ENCODE data around the gene TSSK2. TPM values are rescaled to one million over a fixed set of nuclear protein-coding genes. Genes with fewer than 3 reads are reported as not detected.

TSSK2 gene
- total and polyA plus RNA-seq, 2 donors (not counting 3 experiments of a cell fraction or from before 2014, with no cell fraction given), result not detected

DNA sequence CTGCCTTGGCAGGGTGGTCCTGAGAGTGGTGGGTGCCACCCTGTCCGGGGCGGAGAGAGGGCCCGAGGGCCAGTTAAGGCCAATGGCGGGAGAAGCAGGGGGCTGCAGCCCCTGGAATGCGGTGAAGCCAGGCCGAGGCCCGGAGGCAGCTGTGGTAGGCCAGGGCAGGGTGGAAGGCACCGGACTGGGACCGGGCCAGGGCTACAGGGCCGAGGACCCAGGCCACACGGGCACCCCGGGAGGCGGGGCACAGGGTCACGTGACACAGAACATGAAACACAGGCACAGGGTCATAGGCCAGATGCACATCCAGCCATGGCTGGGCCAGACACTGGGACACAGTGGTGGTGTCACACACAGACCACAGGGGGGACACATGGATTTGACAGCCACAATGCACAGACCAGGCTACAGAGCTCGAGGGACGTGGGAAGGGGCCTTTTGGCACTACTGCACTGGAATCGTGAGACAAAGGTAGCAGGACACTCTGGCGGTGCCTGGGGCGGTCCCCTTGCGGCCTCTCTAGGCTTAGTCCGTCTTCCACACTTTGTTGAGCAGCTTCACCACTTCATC lies 44.6 kb downstream of the TSSK2 start:
- peaks cover 0 to 5% of the 10 kb centered on the region in 2 experiments for H3K36me3 ChIP-seq (ENCODE audit: control insufficient read depth in 2 of 2, extremely low read depth in 1 of 2, insufficient read depth in 2 of 2, low read length in 2 of 2)
- H4K20me1 ChIP-seq (replicated peaks; ENCODE audit: control insufficient read depth, extremely low read depth, insufficient read depth, low read length), result no peaks in the 10 kb centered on the region
- ChIA-PET POLR2A (no interaction called here), CTCF (interaction anchor here (1.6 kb wide), 1 partner anchor 32 kb away, joined by 5 read pairs; the partner anchor contains the start of gene ESS2)
- H3K4me2 ChIP-seq (ENCODE audit: insufficient read depth, low read length), result no peak overlapping the region
- DNase-seq (ENCODE audit: low read depth, low spot score) (no peak), FAIRE-seq (no peak)
- peaks cover 36% of the 10 kb centered on the region for H3K79me2 ChIP-seq (ENCODE audit: control insufficient read depth, insufficient read depth, low read length)
- H3K27me3 ChIP-seq (ENCODE audit: control insufficient read depth in 2 of 2, insufficient read depth in 2 of 2, low read length in 2 of 2), result no peaks in the 10 kb centered on the region
- no TSS peak for BruUV-seq (replicated peaks)
- H3K4me1 ChIP-seq (ENCODE audit: control insufficient read depth, extremely low read depth, insufficient read depth, low read length), result peaks cover 22% of the 10 kb centered on the region
- no peak overlapping the region for H2AFZ ChIP-seq (ENCODE audit: low read depth, low read length)
- H3K9me3 ChIP-seq (replicated peaks; ENCODE audit: control insufficient read depth, insufficient read depth, low read length), result no peaks in the 10 kb centered on the region
- intact Hi-C loops (cut with micrococcal nuclease) (loop anchor here (5.0 kb wide), 1 partner anchor 272 kb away; the partner anchor contains the start of gene C22orf39), dilution Hi-C loops (cut with MboI; ENCODE audit: extremely low pct_ligation_motif_present, low sequenced_read_pairs) (no loop called here)
- no peak overlapping the region for H3K27ac ChIP-seq (ENCODE audit: insufficient read depth, low read depth, low read length)
- no peaks in the 10 kb centered on the region for H3K9me1 ChIP-seq (replicated peaks; ENCODE audit: control insufficient read depth, extremely low read depth, insufficient read depth, low read length)
- no peak overlapping the region for H3K4me3 ChIP-seq (replicated peaks in 1 of 3; ENCODE audit: insufficient read depth in 1 of 3, low read depth in 1 of 3, low read length in 3 of 3)
- TF ChIP-seq GATA2 (IDR thresholded peaks at IDR 0.05; ENCODE audit: insufficient read depth, insufficient read length, low read depth, low read length) (no peak), JUN (IDR thresholded peaks at IDR 0.05; ENCODE audit: borderline replicate concordance, insufficient read depth, insufficient read length, low read depth) (no peak), MYC (IDR thresholded peaks at IDR 0.05; ENCODE audit: low read depth, low read length) (no peak), EZH2 (IDR thresholded peaks at IDR 0.05; ENCODE audit: borderline replicate concordance, low read depth, low read length, severe bottlenecking) (no peak), POLR2A (IDR thresholded peaks at IDR 0.05; ENCODE audit: low read depth, low read length) (no peak)
- TF ChIP-seq, protein P1, sequence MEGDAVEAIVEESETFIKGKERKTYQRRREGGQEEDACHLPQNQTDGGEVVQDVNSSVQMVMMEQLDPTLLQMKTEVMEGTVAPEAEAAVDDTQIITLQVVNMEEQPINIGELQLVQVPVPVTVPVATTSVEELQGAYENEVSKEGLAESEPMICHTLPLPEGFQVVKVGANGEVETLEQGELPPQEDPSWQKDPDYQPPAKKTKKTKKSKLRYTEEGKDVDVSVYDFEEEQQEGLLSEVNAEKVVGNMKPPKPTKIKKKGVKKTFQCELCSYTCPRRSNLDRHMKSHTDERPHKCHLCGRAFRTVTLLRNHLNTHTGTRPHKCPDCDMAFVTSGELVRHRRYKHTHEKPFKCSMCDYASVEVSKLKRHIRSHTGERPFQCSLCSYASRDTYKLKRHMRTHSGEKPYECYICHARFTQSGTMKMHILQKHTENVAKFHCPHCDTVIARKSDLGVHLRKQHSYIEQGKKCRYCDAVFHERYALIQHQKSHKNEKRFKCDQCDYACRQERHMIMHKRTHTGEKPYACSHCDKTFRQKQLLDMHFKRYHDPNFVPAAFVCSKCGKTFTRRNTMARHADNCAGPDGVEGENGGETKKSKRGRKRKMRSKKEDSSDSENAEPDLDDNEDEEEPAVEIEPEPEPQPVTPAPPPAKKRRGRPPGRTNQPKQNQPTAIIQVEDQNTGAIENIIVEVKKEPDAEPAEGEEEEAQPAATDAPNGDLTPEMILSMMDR (IDR thresholded peaks at IDR 0.05; ENCODE audit: extremely low read depth in 1 of 2, insufficient read depth in 1 of 2, low read depth in 1 of 2, low read length in 2 of 2), result no peak
- TF ChIP-seq, protein P2, sequence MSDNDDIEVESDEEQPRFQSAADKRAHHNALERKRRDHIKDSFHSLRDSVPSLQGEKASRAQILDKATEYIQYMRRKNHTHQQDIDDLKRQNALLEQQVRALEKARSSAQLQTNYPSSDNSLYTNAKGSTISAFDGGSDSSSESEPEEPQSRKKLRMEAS (IDR thresholded peaks at IDR 0.05; ENCODE audit: insufficient read depth, insufficient read length), result no peak
- H3K9ac ChIP-seq (replicated peaks; ENCODE audit: extremely low read depth, insufficient read depth, low read length), result no peak overlapping the region
